Stimulated activated CD8-positive, alpha-beta memory T cell treated with anti-CD3 and anti-CD28 coated beads, Interleukin-15, amount 100 ng/mL, for 48 hours (primary cell): ENCODE measurements around the gene SLC7A9.

Experiments used
- DNase-seq, 2 donors: peaks; one replicate each; pipeline ENCODE4 v3.0.0-alpha.2; 2020; ENCODE audit warnings: low read depth in 2 of 2

SLC7A9 gene

DNA sequence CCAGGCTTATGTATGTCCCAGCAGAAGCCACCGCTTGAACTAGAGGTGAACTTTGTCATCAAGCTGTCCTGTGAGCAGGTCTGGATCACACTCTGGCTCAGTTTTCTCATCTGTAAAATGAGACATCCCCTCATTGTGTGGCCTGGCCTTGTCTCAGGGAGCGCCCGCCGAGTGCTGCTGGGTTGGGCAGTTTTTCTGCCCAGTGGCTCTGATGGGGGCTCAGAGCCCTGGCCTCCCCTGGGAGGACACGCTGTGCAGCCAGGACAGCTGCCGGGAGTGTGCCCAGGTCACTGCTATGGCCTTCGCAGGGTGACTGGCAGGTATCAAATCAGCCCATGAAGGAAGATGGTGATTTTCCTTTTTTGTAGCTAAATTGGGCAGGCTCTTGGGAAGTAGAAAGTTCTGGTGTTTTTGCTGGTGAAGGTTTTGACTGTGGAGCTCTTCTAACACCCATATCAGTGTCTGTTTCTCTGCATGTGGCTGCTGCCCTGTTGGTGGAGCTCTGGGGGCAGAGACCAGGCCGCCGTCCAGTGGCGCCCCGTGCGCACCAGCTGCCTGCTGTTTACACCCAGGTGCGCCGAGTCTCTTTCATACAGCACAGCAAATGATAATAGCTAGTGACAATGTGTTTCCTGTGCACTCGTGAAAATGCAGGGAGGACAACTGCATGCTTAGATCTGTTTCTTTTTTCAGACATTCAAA, 40.8 kb downstream of the SLC7A9 start:
- DNase-seq: no peak

DNA sequence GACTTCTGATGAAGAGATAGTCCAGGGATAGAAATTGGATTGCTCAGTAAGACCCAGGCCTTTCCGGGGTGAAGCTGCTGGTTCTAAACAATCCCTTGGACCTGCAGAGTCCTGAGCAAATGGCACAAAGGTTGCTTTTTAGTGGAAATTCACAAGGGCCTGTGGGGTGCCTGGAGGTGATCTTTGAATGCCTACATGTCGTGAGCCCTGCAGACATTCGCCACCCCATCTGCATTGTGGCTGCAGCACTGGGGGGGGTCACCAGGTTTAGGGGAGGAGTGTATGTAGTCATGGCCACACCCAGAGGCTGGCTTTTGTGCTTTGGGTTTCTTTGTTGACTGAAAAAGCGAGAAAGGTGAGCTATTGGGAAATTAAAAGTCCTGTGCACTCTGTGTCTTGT, 41.4 kb downstream of the SLC7A9 start:
- no peak for DNase-seq

- DNase-seq: no peak
Observed at GRCh38 chr19:32824916-32825608, 44.5 kb downstream of the SLC7A9 start.

DNA sequence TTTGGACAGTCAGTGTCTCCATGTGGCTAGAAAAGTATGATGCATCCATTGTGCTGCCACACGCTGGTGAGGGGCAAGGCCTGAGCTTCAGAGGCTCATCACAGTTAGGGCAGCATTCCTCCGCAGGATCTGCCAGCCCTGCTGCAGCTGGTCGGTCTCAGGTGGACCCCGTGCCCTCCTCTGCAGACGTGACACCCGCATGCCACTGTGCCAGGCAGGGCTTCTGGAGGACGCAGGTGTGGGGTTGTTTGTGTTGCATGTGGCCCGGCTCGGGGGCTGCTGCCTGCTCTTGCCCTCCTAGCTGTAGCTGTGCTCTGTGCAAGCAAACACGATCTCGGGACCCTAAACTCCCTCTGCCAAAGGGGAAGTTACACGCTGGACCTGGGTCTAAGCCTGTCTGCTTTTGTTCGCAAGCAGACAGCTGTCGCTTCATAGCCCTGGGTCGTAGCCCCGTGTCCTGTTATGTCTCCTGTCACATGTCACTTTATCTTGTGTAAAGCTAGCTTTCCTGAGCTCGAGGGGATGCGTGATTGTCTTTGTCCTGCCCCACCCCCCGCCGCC, 45.3 kb downstream of the SLC7A9 start:
- DNase-seq: no peak

DNA sequence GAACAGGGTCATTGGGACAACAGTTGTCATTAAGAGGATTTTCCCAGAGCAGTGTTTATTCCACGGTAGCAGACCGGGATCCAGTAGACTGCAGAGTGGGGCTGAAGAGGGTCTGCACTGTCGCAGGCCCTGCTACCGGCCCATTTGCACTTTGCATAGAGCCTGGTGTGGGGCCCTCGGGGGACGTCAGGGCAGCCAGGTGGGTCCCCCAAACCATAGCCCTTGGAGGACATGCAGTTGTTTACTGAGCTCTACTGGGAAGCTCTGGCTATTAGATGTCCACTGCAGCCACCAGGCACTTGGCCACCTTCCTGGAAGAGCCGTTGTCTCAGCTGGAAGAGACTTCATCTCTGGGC, 45.8 kb downstream of the SLC7A9 start:
- DNase-seq: no peak

DNA sequence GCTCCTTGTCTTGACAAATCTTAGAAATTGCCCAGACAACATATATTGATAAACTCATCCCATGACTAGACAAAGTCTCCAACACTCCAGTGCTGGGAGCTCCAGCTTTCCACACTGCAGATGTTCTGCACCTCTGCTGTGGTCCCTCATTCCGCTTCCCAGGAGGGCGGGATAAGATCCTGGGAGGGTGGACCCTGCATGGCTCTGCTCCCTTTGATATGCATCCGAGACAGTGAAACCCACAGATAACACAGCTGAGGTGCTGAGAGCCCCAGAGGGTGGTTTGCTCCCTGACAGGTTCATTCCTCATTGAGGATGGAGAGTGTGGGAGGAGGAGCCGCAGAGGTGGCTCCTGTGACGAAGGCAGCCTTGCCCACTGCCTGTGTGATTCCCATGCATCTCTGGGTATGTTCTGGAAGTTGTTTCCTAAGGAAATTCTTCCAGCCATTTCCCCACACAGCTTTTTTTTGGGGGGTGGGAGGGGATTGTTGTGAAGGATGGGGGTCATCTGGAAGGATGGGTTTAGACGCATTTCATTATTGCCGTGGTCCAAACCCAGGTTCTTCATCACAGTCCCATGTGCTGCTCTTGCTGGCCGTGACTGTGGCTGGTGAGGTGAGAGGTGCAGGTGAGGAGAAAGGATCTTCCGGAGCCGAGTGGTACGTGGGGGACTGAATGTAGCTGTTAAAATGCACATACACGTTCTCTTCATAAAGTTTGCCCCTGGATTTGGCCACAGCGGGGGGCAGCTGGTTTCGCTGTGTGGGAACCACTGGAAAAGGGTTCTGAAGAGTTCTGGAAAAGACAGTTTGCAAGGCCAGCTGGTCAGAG, 46.4 kb downstream of the SLC7A9 start:
- no peak for DNase-seq

- DNase-seq: no peak
Observed at GRCh38 chr19:32819419-32820400, 49.9 kb downstream of the SLC7A9 start.

DNA sequence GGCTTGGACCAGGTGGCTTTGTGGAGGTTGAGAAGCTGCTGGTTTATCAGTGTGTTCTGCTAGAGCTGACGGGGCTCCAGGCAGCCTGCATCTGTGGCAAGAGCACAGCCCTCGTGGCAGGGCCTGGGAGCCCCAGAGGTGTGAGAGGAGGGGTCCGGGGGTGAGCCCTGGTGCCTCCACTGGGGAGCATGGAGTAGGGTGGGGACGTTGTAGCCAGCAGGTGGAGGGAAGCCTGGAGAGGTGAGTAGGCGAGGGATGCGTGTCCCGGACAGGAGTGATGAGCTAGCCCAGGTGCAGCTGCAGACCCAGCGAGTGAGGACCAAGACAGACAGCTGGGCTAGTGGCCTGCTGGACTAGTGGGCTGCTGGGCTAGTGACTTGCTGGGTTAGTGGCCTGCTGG, 51.0 kb downstream of the SLC7A9 start:
- no peak for DNase-seq

DNA sequence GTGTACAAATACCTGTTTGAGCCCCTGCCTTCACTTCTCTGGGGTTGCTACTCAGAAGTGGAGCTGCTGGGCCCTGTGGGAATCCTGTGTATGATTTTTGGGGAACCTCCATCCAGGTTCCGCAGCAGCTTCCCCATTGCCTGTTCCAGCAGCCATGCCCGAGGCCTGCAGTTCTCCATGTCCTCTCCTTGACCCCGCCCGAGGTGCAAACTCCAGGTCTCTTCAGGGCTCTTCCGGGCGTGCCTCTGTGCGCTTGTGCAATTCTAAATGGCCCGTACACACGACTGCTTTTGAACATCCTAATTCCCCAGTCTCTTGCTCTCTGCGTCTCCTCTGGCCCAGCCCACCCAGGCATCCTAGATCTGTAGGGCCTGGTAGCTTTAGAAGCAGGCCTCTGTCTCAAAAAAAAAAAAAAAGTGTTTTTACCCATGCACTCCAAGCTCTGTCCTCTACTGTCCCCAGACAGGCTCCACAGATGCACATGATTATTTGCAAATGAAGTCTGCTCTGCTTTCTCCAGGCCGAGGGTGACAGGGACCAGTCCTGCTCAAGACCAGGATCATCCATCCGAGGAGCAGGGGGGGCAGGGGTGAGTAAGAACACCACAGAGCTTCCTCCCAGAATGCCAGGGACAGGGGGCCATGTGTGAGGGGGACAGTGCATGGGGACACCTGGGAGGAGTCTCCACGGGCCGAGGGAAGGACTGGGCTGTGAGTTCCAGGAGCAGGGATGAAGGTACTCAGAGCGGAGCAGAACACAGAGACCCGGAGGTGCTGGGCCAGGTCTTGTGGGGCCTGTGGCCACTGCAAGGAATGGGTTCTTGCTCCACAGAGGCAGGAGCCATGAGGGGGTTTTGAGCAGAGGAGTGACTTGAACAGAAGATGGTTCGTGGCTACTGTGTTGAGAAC, 51.7 kb downstream of the SLC7A9 start:
- DNase-seq: no peak

GRCh38 chr19:32816555-32817099, 52.9 kb downstream of the SLC7A9 start:
- DNase-seq: no peak

- DNase-seq: no peak
Observed at GRCh38 chr19:32814624-32815023, 54.9 kb downstream of the SLC7A9 start.

- DNase-seq: no peak
Observed at GRCh38 chr19:32813862-32814425, 55.6 kb downstream of the SLC7A9 start.

GRCh38 chr19:32812571-32812970, 57.0 kb downstream of the SLC7A9 start:
- no peak for DNase-seq

DNA sequence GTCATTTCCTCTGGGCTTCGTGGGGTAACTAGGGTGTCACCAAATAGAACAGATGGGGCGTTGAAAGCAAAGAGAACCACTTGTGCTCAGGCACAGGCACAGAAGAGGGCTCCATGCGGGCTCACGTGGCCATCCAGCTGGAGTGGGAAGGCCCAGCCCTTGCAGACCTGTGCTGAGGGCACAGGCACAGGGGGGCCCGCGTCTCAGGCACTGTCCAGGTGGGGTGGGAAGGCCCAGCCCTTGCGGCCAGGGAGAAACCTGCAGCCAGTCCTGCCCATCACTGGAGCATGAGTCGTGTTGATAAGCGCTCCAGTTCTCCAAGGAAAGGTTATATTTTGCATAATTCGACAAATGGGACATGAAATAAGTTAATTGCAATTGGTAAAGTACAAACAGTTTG, 57.5 kb downstream of the SLC7A9 start:
- DNase-seq: no peak

DNA sequence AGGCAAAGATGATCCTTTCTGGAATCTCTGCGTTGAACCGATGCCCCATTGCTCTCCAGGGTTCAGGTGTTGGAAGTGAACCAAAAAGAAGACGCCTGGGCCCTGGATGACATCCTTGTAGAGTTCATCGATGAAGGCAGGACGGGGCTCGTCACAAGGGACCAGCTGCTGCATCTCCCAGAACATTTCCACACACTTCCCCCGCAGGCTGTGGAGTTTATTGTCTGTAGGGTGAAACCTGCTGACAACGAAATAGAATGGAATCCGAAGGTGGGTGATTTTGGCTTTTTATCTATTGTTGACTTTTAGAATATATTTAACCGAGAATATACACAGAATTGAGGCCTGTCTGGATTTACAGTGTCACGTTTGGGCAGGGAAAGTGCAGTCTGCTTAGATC, 58.4 kb downstream of the SLC7A9 start:
- no peak for DNase-seq

DNA sequence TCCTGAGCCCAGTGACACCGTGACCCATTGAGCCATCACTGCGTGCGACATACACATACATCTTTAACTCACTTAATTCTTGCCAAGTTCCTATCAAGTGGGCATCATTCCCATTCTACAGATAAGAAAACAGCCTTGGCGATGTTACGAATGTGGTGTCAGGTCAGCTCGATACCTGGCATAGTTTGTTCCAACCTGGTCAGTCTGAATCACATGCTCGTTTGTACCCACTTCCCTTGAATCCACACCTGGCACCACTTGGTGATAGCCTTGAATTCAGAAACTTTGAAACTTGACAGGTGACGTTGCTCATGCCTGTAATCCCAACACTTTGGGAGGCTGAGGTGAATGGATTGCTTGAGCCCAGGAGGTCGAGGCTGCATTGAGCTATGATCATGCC, 59.1 kb downstream of the SLC7A9 start:
- no peak for DNase-seq

DNA sequence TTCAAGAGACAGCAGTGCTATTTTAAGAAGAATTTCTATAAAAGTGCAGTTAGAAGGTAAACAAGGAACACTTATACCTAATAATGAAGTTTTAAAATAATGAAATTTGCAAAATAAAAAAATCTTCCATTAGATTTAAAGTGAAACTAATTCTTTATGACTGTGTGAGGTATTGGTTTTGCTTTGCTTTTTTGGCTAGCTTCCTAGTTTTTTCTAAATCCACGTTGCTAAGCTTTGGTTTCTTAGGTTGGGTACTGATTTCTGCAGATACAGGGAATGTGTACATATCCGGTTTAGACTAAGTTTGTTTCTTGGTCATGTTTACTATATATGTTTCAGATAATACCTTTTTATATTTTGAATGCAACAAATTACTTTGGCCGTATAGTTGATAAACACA, 59.8 kb downstream of the SLC7A9 start:
- no peak for DNase-seq

- no peak for DNase-seq
Observed at GRCh38 chr19:32809254-32809653, 60.3 kb downstream of the SLC7A9 start.

- DNase-seq: no peak
Observed at GRCh38 chr19:32808236-32808635, 61.3 kb downstream of the SLC7A9 start.

- no peak for DNase-seq
Observed at GRCh38 chr19:32802840-32803239, 66.7 kb downstream of the SLC7A9 start.
